H9 (cell line): Measurements from ENCODE around the gene CFAP97D2. TPM values are rescaled to one million over a fixed set of nuclear protein-coding genes. Genes with fewer than 3 reads are reported as not detected.
A peak's percentile ranks its signal among the peaks of the same experiment; 100 is the strongest.

Source experiments
- DNase-seq: peaks from one replicate; pipeline ENCODE4 v3.0.0-alpha.2; 2017
- H2AFZ ChIP-seq: one replicate; pipeline ENCODE4 v1.6.1; 2013; ENCODE audit warnings: mild to moderate bottlenecking, low read length, control low read depth, moderate library complexity
- H2AK5ac ChIP-seq: 2 replicates; pipeline ENCODE4 v1.6.1; 2013; ENCODE audit warnings: low read length, control low read depth, mixed read lengths; ENCODE audit not compliant: insufficient read length
- H2BK120ac ChIP-seq: one replicate; pipeline ENCODE4 v1.6.1; 2013; ENCODE audit warnings: low read depth, mild to moderate bottlenecking, low read length, control low read depth, inconsistent platforms; ENCODE audit not compliant: poor library complexity, severe bottlenecking
- H2BK12ac ChIP-seq: 2 replicates; pipeline ENCODE4 v1.6.1; 2013; ENCODE audit warnings: low read length, control low read depth, mixed read lengths, low read depth; ENCODE audit not compliant: insufficient read length
- H2BK15ac ChIP-seq: 2 replicates; pipeline ENCODE4 v1.6.1; 2013; ENCODE audit warnings: low read depth, low read length, control low read depth
- H2BK20ac ChIP-seq: one replicate; pipeline ENCODE4 v1.6.1; 2013; ENCODE audit warnings: low read depth, mild to moderate bottlenecking, low read length, control low read depth, inconsistent platforms; ENCODE audit not compliant: poor library complexity, severe bottlenecking
- H2BK5ac ChIP-seq: 2 replicates; pipeline ENCODE4 v1.6.1; 2013; ENCODE audit warnings: low read length, control low read depth, mixed read lengths; ENCODE audit not compliant: insufficient read length
- H3K14ac ChIP-seq: 2 replicates; pipeline ENCODE4 v1.6.1; 2013; ENCODE audit warnings: low read length, control low read depth; ENCODE audit not compliant: insufficient read depth
- H3K18ac ChIP-seq: 2 replicates; pipeline ENCODE4 v1.6.1; 2013; ENCODE audit warnings: low read depth, mild to moderate bottlenecking, mixed read lengths, low read length, control low read depth; ENCODE audit not compliant: insufficient read length
- H3K23ac ChIP-seq: 2 replicates; pipeline ENCODE4 v1.6.1; 2013; ENCODE audit warnings: low read length, control low read depth, mixed read lengths, low read depth; ENCODE audit not compliant: insufficient read length
- H3K23me2 ChIP-seq: 2 replicates; pipeline ENCODE4 v1.6.1; 2013; ENCODE audit warnings: low read depth, mild to moderate bottlenecking, mixed read lengths, low read length, control low read depth; ENCODE audit not compliant: insufficient read length, poor library complexity, severe bottlenecking
- H3K27ac ChIP-seq: 2 replicates; pipeline ENCODE4 v1.5.1; 2013; ENCODE audit warnings: low read length, control low read depth, mixed read lengths, low read depth; ENCODE audit not compliant: insufficient read length
- H3K27me3 ChIP-seq: 2 replicates; pipeline ENCODE4 v1.6.1; 2013; ENCODE audit warnings: low read length, control low read depth, inconsistent platforms; ENCODE audit not compliant: insufficient read depth
- H3K4ac ChIP-seq: 2 replicates; pipeline ENCODE4 v1.6.1; 2013; ENCODE audit warnings: low read depth, mild to moderate bottlenecking, control low read depth, inconsistent platforms, low read length, moderate library complexity
- H3K4me1 ChIP-seq: 2 replicates; pipeline ENCODE4 v1.6.1; 2013; ENCODE audit warnings: low read length, control low read depth, inconsistent platforms; ENCODE audit not compliant: insufficient read depth
- H3K4me2 ChIP-seq: 2 replicates; pipeline ENCODE4 v1.6.1; 2013; ENCODE audit warnings: low read length, control low read depth, mixed read lengths; ENCODE audit not compliant: insufficient read length, insufficient read depth
- H3K56ac ChIP-seq: 2 replicates; pipeline ENCODE4 v1.6.1; 2013; ENCODE audit warnings: low read depth, mild to moderate bottlenecking, mixed read lengths, low read length, control low read depth; ENCODE audit not compliant: insufficient read length
- H3K79me1 ChIP-seq: 2 replicates; pipeline ENCODE4 v1.6.1; 2013; ENCODE audit warnings: low read depth, mild to moderate bottlenecking, moderate library complexity, low read length, control low read depth, inconsistent platforms; ENCODE audit not compliant: insufficient read depth, poor library complexity, severe bottlenecking
- H3K79me2 ChIP-seq: 2 replicates; pipeline ENCODE4 v1.6.1; 2013; ENCODE audit warnings: low read length, control low read depth, inconsistent platforms; ENCODE audit not compliant: insufficient read depth
- H3K9ac ChIP-seq: 2 replicates; pipeline ENCODE4 v1.6.1; 2013; ENCODE audit warnings: low read length, control low read depth, mixed read lengths; ENCODE audit not compliant: insufficient read length; ENCODE audit errors: extremely low read depth
- H3K9me3 ChIP-seq: one replicate; pipeline ENCODE4 v1.6.1; 2013; ENCODE audit warnings: low read depth, low read length, inconsistent platforms; ENCODE audit not compliant: control insufficient read depth
- H3T11ph ChIP-seq: one replicate; pipeline ENCODE4 v1.6.1; 2013; ENCODE audit warnings: mild to moderate bottlenecking, low read length, control low read depth, inconsistent platforms
- H4K20me1 ChIP-seq: one replicate; pipeline ENCODE4 v1.6.1; 2013; ENCODE audit not compliant: control insufficient read depth, insufficient read length, insufficient read depth
- H4K5ac ChIP-seq: 2 replicates; pipeline ENCODE4 v1.6.1; 2013; ENCODE audit warnings: low read depth, mild to moderate bottlenecking, mixed read lengths, low read length, control low read depth; ENCODE audit not compliant: insufficient read length
- H4K8ac ChIP-seq: replicated peaks from 2 replicates; pipeline ENCODE4 v1.6.1; 2013; ENCODE audit warnings: low read length, control low read depth, mixed read lengths, low read depth; ENCODE audit not compliant: insufficient read length
- H4K91ac ChIP-seq: 2 replicates; pipeline ENCODE4 v1.6.1; 2013; ENCODE audit warnings: low read depth, mild to moderate bottlenecking, moderate library complexity, mixed read lengths, low read length, control low read depth; ENCODE audit not compliant: insufficient read length
- H3K27ac Mint-ChIP-seq, 3 experiments: 2 replicates in 2 of 3; 3 replicates in 1 of 3; pipeline ENCODE4 v1.8.0; 2020 to 2021; ENCODE audit warnings: mixed read lengths in 3 of 3, mild to moderate bottlenecking in 1 of 3, moderate library complexity in 1 of 3
- H3K27me3 Mint-ChIP-seq: 2 replicates; pipeline ENCODE4 v1.8.0; 2021; ENCODE audit warnings: low read depth, mild to moderate bottlenecking, moderate library complexity, mixed read lengths
- H3K36me3 Mint-ChIP-seq, 3 experiments: 2 replicates in 2 of 3; 3 replicates in 1 of 3; pipeline ENCODE4 v1.8.0; 2020 to 2021; ENCODE audit warnings: low read depth in 3 of 3, mixed read lengths in 3 of 3; ENCODE audit not compliant: insufficient read depth in 1 of 3
- H3K4me1 Mint-ChIP-seq, 2 experiments: 2 replicates each; pipeline ENCODE4 v1.8.0; 2020; ENCODE audit warnings: mixed read lengths in 2 of 2
- H3K4me3 Mint-ChIP-seq, 2 experiments: 2 replicates in 1 of 2; 3 replicates in 1 of 2; pipeline ENCODE4 v1.8.0; 2020 to 2021; ENCODE audit warnings: mild to moderate bottlenecking in 2 of 2, mixed read lengths in 2 of 2, moderate library complexity in 1 of 2
- H3K9me3 Mint-ChIP-seq, 2 experiments: 2 replicates in 1 of 2; 3 replicates in 1 of 2; pipeline ENCODE4 v1.8.0; 2020; ENCODE audit warnings: mild to moderate bottlenecking in 2 of 2, mixed read lengths in 2 of 2, moderate library complexity in 1 of 2
- WGBS: extraction: QIAGEN DNeasy Blood & Tissue Kit; methylation state at CpG from one replicate; pipeline ENCODE4 v1.1.7; 2013; ENCODE audit warnings: missing lambda C conversion rate, low lambda C conversion rate, mixed read lengths; ENCODE audit not compliant: insufficient read length; ENCODE audit errors: extremely low coverage; 5-methylcytosine and 5-hydroxymethylcytosine counted together
- total RNA-seq: library from RNA; stranded (reverse); gene quantifications from 2 replicates; pipeline ENCODE4 v1.2.1, GENCODE V29; 2021
- TF ChIP-seq, protein P1 (sequence below): fragments of 200-600 bp; sonication (generic); conservative IDR thresholded peaks from 3 replicates; pipeline ENCODE4 v1.8.0; 2021; ENCODE audit warnings: antibody characterized with exemption, mild to moderate bottlenecking

The CFAP97D2 gene
- total RNA-seq, 1 experiment from 2014 or later: not detected

DNA sequence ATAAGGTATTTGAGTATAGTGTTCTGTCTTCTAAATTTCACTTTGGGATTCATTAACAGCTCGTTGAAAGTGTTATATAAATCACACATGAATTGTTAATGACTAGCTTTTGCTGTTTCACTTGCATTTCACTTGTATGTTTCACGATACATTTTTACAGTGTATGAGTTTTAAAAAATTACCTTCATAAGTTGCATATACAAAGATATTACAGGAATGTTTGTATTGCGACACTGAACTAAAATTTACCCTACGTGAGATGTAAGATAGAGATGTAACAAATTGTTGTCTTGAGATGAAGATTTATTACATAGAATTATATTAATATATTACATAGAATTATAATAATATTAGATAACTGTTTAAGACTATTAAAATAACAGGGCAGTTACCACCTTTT, 57.2 kb downstream of the CFAP97D2 start:
- peaks cover 5% of the 10 kb centered on the region for H3K23me2 ChIP-seq
- no peak overlapping the region for H2BK12ac ChIP-seq
- H3K14ac ChIP-seq: no peak overlapping the region
- peak overlapping the region; percentile 89 for H3K4me2 ChIP-seq
- H2BK20ac ChIP-seq: no peak overlapping the region
- H2BK120ac ChIP-seq: no peak overlapping the region
- 0 out of 5 replicates have a peak, but pooled peaks cover 0 to 4% of the 10 kb centered on the region in 2 experiments for H3K9me3 Mint-ChIP-seq
- peaks cover 2% of the 10 kb centered on the region for H3K79me1 ChIP-seq
- no peak overlapping the region for H3K27ac Mint-ChIP-seq
- no peak overlapping the region for H3K9ac ChIP-seq
- no peak overlapping the region for H4K5ac ChIP-seq
- peak overlapping the region; percentile 85 to 91 for H3K4me3 Mint-ChIP-seq
- H2BK15ac ChIP-seq: no peak overlapping the region
- H3K4ac ChIP-seq: no peak overlapping the region
- WGBS: no CpG with 5 or more reads among the region's 4 CpGs
- no peak overlapping the region for H4K8ac ChIP-seq
- no peak overlapping the region for H2AK5ac ChIP-seq
- no peak for DNase-seq
- H3K4me1 Mint-ChIP-seq: peaks cover 28 to 35% of the 10 kb centered on the region in 2 experiments
- H3K18ac ChIP-seq: no peak overlapping the region
- peaks cover 1% of the 10 kb centered on the region for H3K27me3 Mint-ChIP-seq
- H3K23ac ChIP-seq: no peak overlapping the region
- peaks cover 4% of the 10 kb centered on the region; the same call in 1 of the 2 replicates for H3K79me2 ChIP-seq
- H3K4me1 ChIP-seq: peaks cover 2% of the 10 kb centered on the region; the same call in 1 of the 2 replicates
- no peak overlapping the region for H3T11ph ChIP-seq
- H3K27ac ChIP-seq: no peak overlapping the region
- H2AFZ ChIP-seq: no peak overlapping the region
- no peak overlapping the region for H2BK5ac ChIP-seq
- no peaks in the 10 kb centered on the region for H4K20me1 ChIP-seq
- peaks cover 26 to 41% (median 40%) of the 10 kb centered on the region in 3 experiments for H3K36me3 Mint-ChIP-seq
- TF ChIP-seq, protein P1, sequence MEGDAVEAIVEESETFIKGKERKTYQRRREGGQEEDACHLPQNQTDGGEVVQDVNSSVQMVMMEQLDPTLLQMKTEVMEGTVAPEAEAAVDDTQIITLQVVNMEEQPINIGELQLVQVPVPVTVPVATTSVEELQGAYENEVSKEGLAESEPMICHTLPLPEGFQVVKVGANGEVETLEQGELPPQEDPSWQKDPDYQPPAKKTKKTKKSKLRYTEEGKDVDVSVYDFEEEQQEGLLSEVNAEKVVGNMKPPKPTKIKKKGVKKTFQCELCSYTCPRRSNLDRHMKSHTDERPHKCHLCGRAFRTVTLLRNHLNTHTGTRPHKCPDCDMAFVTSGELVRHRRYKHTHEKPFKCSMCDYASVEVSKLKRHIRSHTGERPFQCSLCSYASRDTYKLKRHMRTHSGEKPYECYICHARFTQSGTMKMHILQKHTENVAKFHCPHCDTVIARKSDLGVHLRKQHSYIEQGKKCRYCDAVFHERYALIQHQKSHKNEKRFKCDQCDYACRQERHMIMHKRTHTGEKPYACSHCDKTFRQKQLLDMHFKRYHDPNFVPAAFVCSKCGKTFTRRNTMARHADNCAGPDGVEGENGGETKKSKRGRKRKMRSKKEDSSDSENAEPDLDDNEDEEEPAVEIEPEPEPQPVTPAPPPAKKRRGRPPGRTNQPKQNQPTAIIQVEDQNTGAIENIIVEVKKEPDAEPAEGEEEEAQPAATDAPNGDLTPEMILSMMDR: no peak
- H4K91ac ChIP-seq: no peak overlapping the region
- no peaks in the 10 kb centered on the region for H3K27me3 ChIP-seq
- H3K9me3 ChIP-seq: no peaks in the 10 kb centered on the region
- no peak overlapping the region for H3K56ac ChIP-seq
